Testis (tissue), 3 donors: ENCODE results near the gene RHBG. TPM values are rescaled to one million over a fixed set of nuclear protein-coding genes. Genes with fewer than 3 reads are reported as not detected.

Source experiments
- DNase-seq: peaks from one replicate; pipeline ENCODE4 v3.0.0-alpha.2; 2019
- H3K27ac ChIP-seq, 2 donors: fragments of 200-600 bp; sonication (generic); one replicate each; pipeline ENCODE4 v1.5.1; 2019
- H3K27me3 ChIP-seq: fragments of 200-600 bp; sonication (generic); one replicate; pipeline ENCODE4 v1.5.1; 2019
- H3K36me3 ChIP-seq: fragments of 200-600 bp; sonication (generic); one replicate; pipeline ENCODE4 v1.5.1; 2017; ENCODE audit warnings: low read depth; ENCODE audit errors: missing control alignments
- H3K4me1 ChIP-seq: fragments of 200-600 bp; sonication (generic); one replicate; pipeline ENCODE4 v1.5.1; 2019
- H3K4me3 ChIP-seq, 2 donors: fragments of 200-600 bp; sonication (generic); one replicate each; pipeline ENCODE4 v1.5.1; 2017 to 2019
- H3K9me3 ChIP-seq: fragments of 200-600 bp; sonication (generic); one replicate; pipeline ENCODE4 v1.5.1; 2017
- CTCF ChIP-seq, 3 experiments: fragments of 450-650 bp in 2 of 3; fragments of 200-600 bp in 1 of 3; sonication (generic) in 1 of 3; IDR thresholded peaks; one replicate each; pipeline ENCODE4 v1.5.1; 2016 to 2019; ENCODE audit warnings: antibody characterized with exemption in 3 of 3, mild to moderate bottlenecking in 2 of 3, moderate library complexity in 1 of 3
- POLR2A ChIP-seq: fragments of 450-650 bp; IDR thresholded peaks from one replicate; pipeline ENCODE4 v1.6.1; 2017; ENCODE audit warnings: antibody characterized with exemption, mild to moderate bottlenecking, moderate library complexity
- WGBS, 2 donors: methylation state at CpG; one replicate each; pipeline ENCODE4 v1.1.5; 2018; 5-methylcytosine and 5-hydroxymethylcytosine counted together
- intact Hi-C: fragments of 100-400 bp; cut with DNase I; formaldehyde crosslinking; loops from one replicate; pipeline ENCODE4 v1.15.1; 2023; ENCODE audit warnings: low total_unique reads
- polyA plus RNA-seq: library from polyadenylated mRNA; stranded (reverse); fragments of 350-450 nt; fragmentation: Illumina TruSeq; extraction: RNeasy Lipid Tissue Mini Kit (QIAGEN cat#74804); gene quantifications from one replicate; pipeline ENCODE4 v1.2.3, GENCODE V29; 2014; ENCODE audit warnings: low read depth, low replicate concordance; ENCODE audit not compliant: insufficient read depth
- total RNA-seq, 2 donors: library from RNA; depleted of rRNA; stranded (reverse); fragments of >200 nt; gene quantifications; one replicate each; pipeline ENCODE4 v1.2.3, GENCODE V29; 2016

RHBG gene
- total and polyA plus RNA-seq, 3 donors from 2014 or later, result 2.0 to 3.3 (median 2.0) TPM

GRCh38 chr1:156427957-156428356 is 58.9 kb downstream of the RHBG start:
- WGBS, 2 donors, result 67 to 80% methylated on average over 4 to 5 of the region's 5 CpGs
- H3K27ac ChIP-seq, result no peak overlapping the region
- H3K27me3 ChIP-seq, result no peaks in the 10 kb centered on the region
- no peaks in the 10 kb centered on the region for H3K4me1 ChIP-seq
- no peak for TF ChIP-seq POLR2A
- no peak for TF ChIP-seq CTCF (IDR thresholded peaks at IDR 0.05)
- intact Hi-C loops, result no loop called here
- no peaks in the 10 kb centered on the region for H3K36me3 ChIP-seq
- no peaks in the 10 kb centered on the region for H3K9me3 ChIP-seq
- no peak overlapping the region for H3K4me3 ChIP-seq
- DNase-seq, result no peak

DNA sequence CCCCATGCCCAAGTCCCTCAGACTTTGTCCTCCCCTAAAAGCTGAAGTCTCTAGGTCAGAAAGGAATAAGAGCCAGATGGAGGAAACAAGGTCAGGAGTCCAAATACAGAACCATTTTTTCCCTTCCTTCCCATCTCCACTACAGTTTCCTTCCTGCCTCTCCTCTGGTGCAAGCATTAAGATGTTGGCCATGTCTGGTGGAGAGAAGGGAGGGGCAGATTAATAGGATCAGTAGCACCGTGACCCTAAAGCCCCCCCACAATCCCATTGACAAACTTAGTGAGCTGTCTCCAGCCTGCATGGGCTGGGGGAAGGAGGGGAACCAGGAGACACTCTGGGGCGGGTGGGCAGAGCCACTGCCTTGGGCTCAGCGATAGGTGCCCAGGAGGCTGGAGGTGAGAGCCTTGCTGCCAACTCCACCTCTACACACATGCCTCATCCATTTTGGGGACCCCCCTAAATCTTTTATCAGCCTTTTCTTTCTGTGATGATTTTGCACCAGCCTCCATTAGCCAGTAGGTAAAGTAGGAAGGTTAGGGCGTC is 59.8 kb downstream of the RHBG start:
- no peaks in the 10 kb centered on the region for H3K36me3 ChIP-seq
- TF ChIP-seq POLR2A, result no peak
- TF ChIP-seq CTCF (IDR thresholded peaks at IDR 0.05), result no peak
- H3K27ac ChIP-seq, result no peak overlapping the region
- H3K27me3 ChIP-seq, result no peaks in the 10 kb centered on the region
- 19 to 31% methylated on average over 4 of the region's 4 CpGs for WGBS, 2 donors
- intact Hi-C loops, result no loop called here
- H3K9me3 ChIP-seq, result no peaks in the 10 kb centered on the region
- H3K4me1 ChIP-seq, result no peaks in the 10 kb centered on the region
- H3K4me3 ChIP-seq, result no peak overlapping the region
- DNase-seq, result no peak

- no peak for DNase-seq
- H3K4me3 ChIP-seq, result no peak overlapping the region
- 25 to 37% methylated on average over 13 of the region's 13 CpGs for WGBS, 2 donors
- intact Hi-C loops, result no loop called here
- H3K4me1 ChIP-seq, result no peaks in the 10 kb centered on the region
- H3K27ac ChIP-seq, result no peak overlapping the region
- no peaks in the 10 kb centered on the region for H3K36me3 ChIP-seq
- no peaks in the 10 kb centered on the region for H3K9me3 ChIP-seq
- no peaks in the 10 kb centered on the region for H3K27me3 ChIP-seq
- TF ChIP-seq CTCF (IDR thresholded peaks at IDR 0.05) (no peak), POLR2A (no peak)
These were observed 60.5 kb downstream of the RHBG start for GRCh38 chr1:156429313-156430060.

DNA sequence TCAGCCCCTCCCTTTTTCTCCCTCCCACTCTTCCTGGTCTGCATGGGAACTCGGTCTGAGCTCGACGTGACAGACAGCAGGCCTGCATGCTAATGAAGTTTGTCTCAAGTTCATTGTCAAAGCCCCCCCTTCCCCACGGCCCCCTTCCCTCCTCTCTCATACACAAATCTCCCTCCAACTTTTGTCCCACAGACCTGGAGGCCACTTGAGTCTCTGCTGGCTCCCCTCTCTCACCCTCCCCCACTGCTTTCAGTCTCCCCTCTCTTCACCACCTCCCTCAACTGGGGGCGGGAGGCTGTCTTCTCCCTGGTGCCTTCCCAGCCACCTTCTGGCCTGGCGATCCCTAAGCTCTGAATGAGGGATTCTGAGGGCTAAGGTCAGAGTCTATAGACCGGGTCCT is 61.3 kb downstream of the RHBG start:
- no peak for DNase-seq
- TF ChIP-seq CTCF (IDR thresholded peaks at IDR 0.05) (no peak), POLR2A (no peak)
- intact Hi-C loops, result no loop called here
- peaks cover under 1% of the 10 kb centered on the region for H3K4me1 ChIP-seq
- no peaks in the 10 kb centered on the region for H3K36me3 ChIP-seq
- H3K27me3 ChIP-seq, result no peaks in the 10 kb centered on the region
- no peak overlapping the region for H3K27ac ChIP-seq
- H3K9me3 ChIP-seq, result no peaks in the 10 kb centered on the region
- WGBS, 2 donors, result 24 to 43% methylated on average over 7 of the region's 7 CpGs
- no peak overlapping the region for H3K4me3 ChIP-seq

DNA sequence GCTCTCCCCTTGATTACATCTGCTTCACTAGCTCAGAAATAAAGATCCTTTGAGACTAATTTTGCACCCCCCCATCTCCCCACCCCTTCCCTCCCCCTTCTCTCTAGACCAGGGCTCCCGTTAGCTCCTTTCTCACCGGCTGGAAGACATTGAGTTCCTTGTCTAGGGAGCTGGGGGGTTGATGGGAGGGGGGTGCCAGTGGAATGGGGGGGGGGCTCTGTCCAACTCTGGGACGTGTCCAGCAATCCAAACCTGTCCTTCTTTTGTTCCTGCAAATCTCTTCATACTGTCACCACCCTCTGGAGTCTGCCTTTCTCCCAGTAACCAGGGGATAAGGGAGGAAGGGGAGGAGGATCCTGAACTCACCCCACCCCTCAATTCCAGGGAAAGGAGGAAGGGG is 61.9 kb downstream of the RHBG start:
- H3K27me3 ChIP-seq, result no peaks in the 10 kb centered on the region

More for the DNA sequence above, 61.9 kb downstream of the RHBG start:
- Histone ChIP-seq H3K27ac (no peak overlapping the region), H3K4me3 (no peak overlapping the region), H3K4me1 (peaks cover 4% of the 10 kb centered on the region), H3K9me3 (no peaks in the 10 kb centered on the region), H3K36me3 (no peaks in the 10 kb centered on the region)
- TF ChIP-seq CTCF (IDR thresholded peaks at IDR 0.05), result no peak
- no peak for TF ChIP-seq POLR2A
- intact Hi-C loops, result no loop called here
- 38 to 54% methylated on average over 3 of the region's 3 CpGs for WGBS, 2 donors
- DNase-seq, result no peak
